B cell (primary cell): ENCODE data around the gene MARCHF3. TPM values are rescaled to one million over a fixed set of nuclear protein-coding genes. Genes with fewer than 3 reads are reported as not detected.

Source experiments
- ATAC-seq: fragments of 200-7000 bp; cut with Tn5 transposase; one replicate; pipeline ENCODE4 v1.10.0; 2021; ENCODE audit warnings: low read depth, mild to moderate bottlenecking, moderate number of reproducible peaks, moderate library complexity
- CTCF ChIA-PET: fragments of 350-600 bp; sonication (Branson Sonifier 250); formaldehyde crosslinking; loops from one replicate; lab custom pipeline; 2021; ENCODE audit warnings: antibody characterized with exemption, inconsistent platforms; lab: Charles Lee
- POLR2A ChIA-PET: fragments of 350-600 bp; sonication (Branson Sonifier 250); formaldehyde crosslinking; loops from one replicate; lab custom pipeline; 2021; ENCODE audit warnings: antibody characterized with exemption; lab: Charles Lee
- DNase-seq: peaks from one replicate; pipeline ENCODE4 v3.0.0; 2013
- H2AFZ ChIP-seq: 2 replicates; pipeline ENCODE4 v1.6.1; 2012; ENCODE audit warnings: mild to moderate bottlenecking, low read depth, low read length; ENCODE audit not compliant: insufficient read depth, poor library complexity, severe bottlenecking
- H3K27ac ChIP-seq, 2 donors: 1 replicate in 1 of 2; 2 replicates in 1 of 2; pipeline ENCODE4 v1.5.1; 2012 to 2013; ENCODE audit warnings: low read length in 2 of 2, mild to moderate bottlenecking in 2 of 2, moderate library complexity in 1 of 2
- H3K27me3 ChIP-seq, 4 experiments: fragments of 200-600 bp in 1 of 4; sonication (generic) in 1 of 4; replicated peaks in 1 of 4; 1 replicate in 2 of 4; 2 replicates in 2 of 4; pipeline versions ENCODE4 v1.6.1 to v1.7.0; 2013 to 2016; ENCODE audit warnings: low read length in 3 of 4, mild to moderate bottlenecking in 2 of 4, mixed read lengths in 1 of 4, moderate library complexity in 1 of 4; ENCODE audit not compliant: insufficient read depth in 4 of 4, control insufficient read depth in 3 of 4; ENCODE audit errors: control extremely low read depth in 1 of 4
- H3K36me3 ChIP-seq, 2 experiments: replicated peaks in 1 of 2; 1 replicate in 1 of 2; 2 replicates in 1 of 2; pipeline versions ENCODE4 v1.6.1 to v1.7.1; 2013; ENCODE audit warnings: low read length in 1 of 2; ENCODE audit not compliant: insufficient read depth in 2 of 2, control insufficient read depth in 1 of 2; ENCODE audit errors: control extremely low read depth in 1 of 2, extremely low read depth in 1 of 2
- H3K4me1 ChIP-seq, 2 donors: fragments of 200-600 bp in 1 of 2; sonication (generic) in 1 of 2; 1 replicate in 1 of 2; 2 replicates in 1 of 2; pipeline versions ENCODE4 v1.5.1 to v1.6.1; 2013 to 2017; ENCODE audit warnings: low read length in 2 of 2; ENCODE audit not compliant: control insufficient read depth in 2 of 2, insufficient read depth in 2 of 2
- H3K4me2 ChIP-seq: replicated peaks from 2 replicates; pipeline ENCODE3; 2012; ENCODE audit warnings: mild to moderate bottlenecking, low read depth, low read length; ENCODE audit not compliant: poor library complexity, severe bottlenecking
- H3K4me3 ChIP-seq, 5 experiments: fragments of 200-600 bp in 1 of 5; sonication (generic) in 1 of 5; 1 replicate in 3 of 5; 2 replicates in 2 of 5; pipeline versions ENCODE4 v1.5.1 to v1.7.0; 2011 to 2016; ENCODE audit warnings: low read length in 4 of 5, mild to moderate bottlenecking in 4 of 5, low read depth in 2 of 5, control low read depth in 1 of 5, moderate library complexity in 1 of 5; ENCODE audit not compliant: insufficient read depth in 1 of 5; ENCODE audit errors: control extremely low read depth in 1 of 5, extremely low read depth in 1 of 5
- H3K79me2 ChIP-seq: fragments of 200-600 bp; sonication (generic); one replicate; pipeline ENCODE4 v1.6.0; 2016; ENCODE audit warnings: low read length; ENCODE audit not compliant: control insufficient read depth, insufficient read depth
- H3K9ac ChIP-seq: fragments of 200-600 bp; sonication (generic); 2 replicates; pipeline ENCODE4 v1.6.1; 2017; ENCODE audit warnings: mild to moderate bottlenecking, low read length, moderate library complexity
- H3K9me3 ChIP-seq, 3 donors: one replicate each; pipeline versions ENCODE4 v1.6.1 to v1.7.1; 2013; ENCODE audit warnings: low read length in 2 of 3; ENCODE audit not compliant: control insufficient read depth in 2 of 3, insufficient read depth in 1 of 3; ENCODE audit errors: control extremely low read depth in 1 of 3
- H4K20me1 ChIP-seq: 2 replicates; pipeline ENCODE4 v1.6.0; 2012; ENCODE audit warnings: mild to moderate bottlenecking, low read length; ENCODE audit not compliant: insufficient read depth, control insufficient read depth, poor library complexity, severe bottlenecking
- H3K27ac Mint-ChIP-seq: one replicate; pipeline ENCODE4 v1.8.0; 2021; ENCODE audit warnings: mixed read lengths
- H3K27me3 Mint-ChIP-seq: one replicate; pipeline ENCODE4 v1.8.0; 2021; ENCODE audit warnings: mixed read lengths
- H3K4me1 Mint-ChIP-seq: one replicate; pipeline ENCODE4 v1.8.0; 2021; ENCODE audit warnings: mixed read lengths
- H3K4me3 Mint-ChIP-seq: one replicate; pipeline ENCODE4 v1.8.0; 2021; ENCODE audit warnings: mixed read lengths
- H3K9me3 Mint-ChIP-seq: one replicate; pipeline ENCODE4 v1.8.0; 2022; ENCODE audit warnings: mixed read lengths; ENCODE audit not compliant: insufficient read depth
- CTCF ChIP-seq: fragments of 200-600 bp; IDR thresholded peaks from one replicate; pipeline ENCODE4 v1.8.0; 2022; ENCODE audit warnings: antibody characterized with exemption, mild to moderate bottlenecking
- EZH2 ChIP-seq: IDR thresholded peaks from 2 replicates; pipeline ENCODE4 v1.6.1; 2012; ENCODE audit warnings: borderline replicate concordance, low read depth, mild to moderate bottlenecking, moderate library complexity, low read length; ENCODE audit not compliant: insufficient read depth, poor library complexity, severe bottlenecking
- WGBS: methylation state at CpG from one replicate; pipeline ENCODE4 v1.1.5; 2013; ENCODE audit warnings: missing lambda C conversion rate; ENCODE audit not compliant: insufficient coverage; 5-methylcytosine and 5-hydroxymethylcytosine counted together
- intact Hi-C: fragments of 100-400 bp; cut with micrococcal nuclease; formaldehyde crosslinking; loops from one replicate; pipeline ENCODE4 v1.10.0; 2022
- polyA plus RNA-seq: library from polyadenylated mRNA; depleted of rRNA; stranded (reverse); fragments of >200 nt; gene quantifications from 2 replicates; pipeline ENCODE4 v1.2.3, GENCODE V29; 2012
- total RNA-seq, 2 donors: library from RNA; stranded (reverse); fragments of 120-200 nt in 1 of 2; gene quantifications; 1 replicate in 1 of 2; 2 replicates in 1 of 2; pipeline versions ENCODE4 v1.2.3 to v1.2.4, GENCODE V29; 2013 to 2022

Gene MARCHF3
- total and polyA plus RNA-seq, 2 donors (not counting 1 experiment from before 2014, with no cell fraction given): 31.6 to 35.0 TPM

GRCh38 chr5:127038550-127038949 lies 8.2 kb upstream of the MARCHF3 start:
- no peaks in the 10 kb centered on the region for H3K36me3 ChIP-seq
- H3K9ac ChIP-seq: no peak overlapping the region
- ChIA-PET POLR2A (no interaction called here), CTCF (no interaction called here)
- H3K9me3 ChIP-seq: no peaks in the 10 kb centered on the region
- intact Hi-C loops: no loop called here
- Mint-ChIP-seq H3K27ac (no peak overlapping the region), H3K4me1 (peaks cover 6% of the 10 kb centered on the region), H3K27me3 (no peaks in the 10 kb centered on the region), H3K9me3 (no peaks in the 10 kb centered on the region), H3K4me3 (no peak overlapping the region)
- H3K27me3 ChIP-seq: no peaks in the 10 kb centered on the region
- H3K4me2 ChIP-seq: no peak overlapping the region
- no peak for TF ChIP-seq EZH2
- TF ChIP-seq CTCF: no peak
- no peak for DNase-seq
- no peak overlapping the region for H2AFZ ChIP-seq
- no peak overlapping the region for H3K27ac ChIP-seq
- no peaks in the 10 kb centered on the region for H4K20me1 ChIP-seq
- H3K4me3 ChIP-seq: no peak overlapping the region
- H3K4me1 ChIP-seq: no peaks in the 10 kb centered on the region
- no peak for ATAC-seq
- no peaks in the 10 kb centered on the region for H3K79me2 ChIP-seq
- no CpG with 5 or more reads among the region's 4 CpGs for WGBS

GRCh38 chr5:127031863-127032232 lies 1.5 kb upstream of the MARCHF3 start:
- peaks cover 25 to 28% of the 10 kb centered on the region in 2 donors for H3K4me1 ChIP-seq
- H3K27ac Mint-ChIP-seq: peak overlapping the region; percentile 96
- peaks cover 47% of the 10 kb centered on the region for H3K79me2 ChIP-seq
- no peak overlapping the region for H3K27ac ChIP-seq
- no peaks in the 10 kb centered on the region for H3K36me3 ChIP-seq
- H3K9me3 ChIP-seq: no peaks in the 10 kb centered on the region
- ChIA-PET POLR2A (interaction anchor here (0.8 to 2.4 kb wide), 6 partner anchors 20 to 254 kb away, joined by 3 to 9 read pairs (median 5); partner anchors contain the start of genes C5orf63 and LMNB1), CTCF (interaction anchor here (0.7 to 1.9 kb wide), 4 partner anchors 10 to 104 kb away, joined by 3 to 10 read pairs (median 4); partner anchors contain the start of gene C5orf63)
- H3K9ac ChIP-seq: peak overlapping the region; percentile 93
- TF ChIP-seq EZH2: no peak
- no peak for TF ChIP-seq CTCF
- peaks cover 35% of the 10 kb centered on the region for H3K4me1 Mint-ChIP-seq
- H3K4me3 Mint-ChIP-seq: peak overlapping the region; percentile 97
- no peak overlapping the region for H2AFZ ChIP-seq
- H3K4me2 ChIP-seq: peak overlapping the region; percentile 95
- no peaks in the 10 kb centered on the region for H3K27me3 ChIP-seq
- H4K20me1 ChIP-seq: peaks cover 9% of the 10 kb centered on the region
- ATAC-seq: no peak
- H3K9me3 Mint-ChIP-seq: no peaks in the 10 kb centered on the region
- intact Hi-C loops: loop anchor here (2.0 kb wide), 2 partner anchors 163 to 187 kb away; no protein-coding TSS in a partner anchor
- WGBS: no CpG with 5 or more reads among the region's 2 CpGs
- H3K4me3 ChIP-seq: no peak overlapping the region
- no peak for DNase-seq
- H3K27me3 Mint-ChIP-seq: no peaks in the 10 kb centered on the region
